HG03103 (cell line): ENCODE data around the gene LRRC4C.
"Not testable (repeated sequence)": the region's sequence is repeated elsewhere in the genome, so short reads cannot be mapped to it uniquely, and the experiment has no call there.

Source experiments
- ATAC-seq: cut with Tn5 transposase; IDR thresholded peaks from one replicate; pipeline ENCODE4 v1.9.1; 2021; ENCODE audit warnings: low read depth; ENCODE audit not compliant: unreplicated experiment

LRRC4C gene

DNA sequence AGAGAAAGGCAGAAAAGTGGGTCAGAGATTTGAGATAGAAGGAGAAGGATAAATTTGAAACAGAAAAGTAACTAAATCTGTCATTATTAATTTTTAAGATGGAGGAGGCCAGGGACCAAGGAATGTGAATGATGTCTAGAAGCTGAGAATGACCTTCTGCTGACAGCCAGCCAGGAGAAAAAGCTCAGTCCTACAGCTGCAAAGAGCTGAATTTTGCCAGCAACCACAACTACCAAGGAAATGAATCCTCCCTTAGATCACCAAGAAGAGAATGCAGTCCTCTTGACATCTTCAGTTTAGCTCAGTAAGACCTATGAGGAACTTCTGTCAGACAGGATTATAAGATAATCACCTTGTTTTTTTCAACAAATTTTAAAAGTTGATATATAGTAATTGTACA lies 538.2 kb downstream of the LRRC4C start:
- ATAC-seq, result no peak

GRCh38 chr11:40910774-40911173 lies 548.7 kb downstream of the LRRC4C start:
- not testable (repeated sequence) for ATAC-seq

- no peak for ATAC-seq
Observed at GRCh38 chr11:40894501-40894900, 565.0 kb downstream of the LRRC4C start.

- ATAC-seq, result no peak
Observed at GRCh38 chr11:40885250-40885954, 574.0 kb downstream of the LRRC4C start.

- ATAC-seq, result no peak
Observed at GRCh38 chr11:40882301-40882700, 577.2 kb downstream of the LRRC4C start.

GRCh38 chr11:40879911-40880310 lies 579.5 kb downstream of the LRRC4C start:
- ATAC-seq, result no peak

- ATAC-seq, result no peak
Observed at GRCh38 chr11:40877981-40878380, 581.5 kb downstream of the LRRC4C start.

GRCh38 chr11:40877256-40877655 lies 582.2 kb downstream of the LRRC4C start:
- ATAC-seq, result no peak

- no peak for ATAC-seq
Observed at GRCh38 chr11:40867991-40868632, 591.3 kb downstream of the LRRC4C start.

- not testable (repeated sequence) for ATAC-seq
Observed at GRCh38 chr11:40857754-40858153, 601.7 kb downstream of the LRRC4C start.

DNA sequence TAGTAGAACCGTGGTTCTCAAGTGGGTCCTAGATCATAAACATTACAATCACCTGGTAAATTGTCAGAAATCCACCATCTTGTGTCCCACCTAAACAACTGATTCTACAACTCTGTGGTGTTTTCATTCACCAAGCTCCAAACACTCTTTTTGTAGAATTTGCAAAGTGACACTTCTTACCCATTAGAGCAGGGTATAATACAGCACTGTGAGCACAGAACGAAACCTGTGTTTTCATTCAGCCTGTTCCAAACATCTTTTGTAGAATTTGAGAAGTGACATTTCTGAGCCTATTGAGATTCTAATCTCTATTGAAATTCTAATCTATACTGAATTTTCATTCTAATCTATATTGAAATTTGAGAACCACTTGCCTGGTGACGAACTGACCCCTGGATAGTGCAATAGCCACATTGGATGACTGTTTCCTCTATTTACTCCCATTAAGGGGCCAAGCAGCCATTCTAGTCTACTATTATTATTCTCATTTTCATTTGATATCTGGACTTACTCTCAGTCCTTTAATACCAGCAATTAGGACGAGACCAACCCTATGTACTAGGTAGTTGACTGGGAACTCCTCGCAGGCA lies 616.6 kb downstream of the LRRC4C start:
- no peak for ATAC-seq

DNA sequence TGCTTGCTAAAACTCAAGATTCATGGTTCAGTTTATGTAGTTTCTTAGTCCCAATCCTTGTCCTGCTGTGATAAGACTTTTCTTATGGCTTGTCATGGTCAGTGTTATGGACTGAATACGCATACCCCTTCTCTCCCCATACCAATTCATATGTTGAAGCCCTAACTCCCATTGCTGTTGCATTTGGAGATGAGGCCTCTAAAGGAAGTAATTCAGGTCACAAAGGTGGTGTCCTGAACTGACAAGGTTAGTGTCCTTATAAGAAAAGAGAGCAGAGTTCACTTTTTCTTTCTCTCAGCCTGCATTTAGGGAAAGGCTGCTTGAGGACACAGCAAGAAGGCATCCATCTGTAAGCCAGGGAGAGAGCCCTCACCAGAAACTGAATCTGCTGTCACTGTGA lies 618.2 kb downstream of the LRRC4C start:
- no peak for ATAC-seq

DNA sequence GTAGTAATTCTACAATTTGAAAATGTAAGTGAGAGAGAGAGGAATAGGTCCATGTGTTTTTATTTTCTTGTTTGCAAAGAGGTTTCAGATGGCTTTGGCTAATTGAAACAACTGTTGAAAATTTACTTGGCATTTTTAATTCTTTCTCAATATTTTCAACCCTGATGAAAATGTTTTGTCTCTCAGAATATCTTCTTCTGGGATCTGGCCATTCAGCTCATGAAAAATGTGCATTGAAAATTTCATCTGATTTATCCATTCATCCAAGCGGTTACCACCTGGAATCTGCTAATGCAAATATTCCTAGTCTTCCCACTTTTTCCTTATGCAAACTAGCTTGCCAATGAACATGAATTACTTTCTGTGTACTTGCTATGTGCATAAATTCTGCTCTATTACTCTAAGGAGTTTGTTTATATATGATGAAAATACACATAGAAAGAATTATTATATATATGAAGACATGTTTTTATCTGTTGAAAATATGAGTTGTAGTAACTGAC lies 621.2 kb downstream of the LRRC4C start:
- ATAC-seq, result no peak

DNA sequence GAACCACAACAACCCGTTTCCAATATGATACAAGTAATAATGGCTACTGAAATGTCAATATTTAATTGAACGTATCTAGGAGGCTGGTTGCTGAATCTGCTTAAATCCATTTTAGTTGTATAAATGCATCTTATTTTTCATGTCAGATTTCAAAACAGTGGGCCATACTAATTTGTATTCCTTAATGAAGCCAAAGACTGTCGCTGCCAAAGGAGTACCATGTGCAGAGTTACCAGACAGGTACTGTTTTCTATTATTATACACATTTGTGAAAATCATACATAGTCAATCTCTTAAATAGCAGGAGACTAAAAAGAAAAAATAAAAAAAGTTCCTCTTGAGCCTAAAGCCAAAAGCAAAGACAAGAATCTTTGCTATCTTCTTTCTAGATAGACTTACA lies 632.3 kb downstream of the LRRC4C start:
- ATAC-seq, result no peak

DNA sequence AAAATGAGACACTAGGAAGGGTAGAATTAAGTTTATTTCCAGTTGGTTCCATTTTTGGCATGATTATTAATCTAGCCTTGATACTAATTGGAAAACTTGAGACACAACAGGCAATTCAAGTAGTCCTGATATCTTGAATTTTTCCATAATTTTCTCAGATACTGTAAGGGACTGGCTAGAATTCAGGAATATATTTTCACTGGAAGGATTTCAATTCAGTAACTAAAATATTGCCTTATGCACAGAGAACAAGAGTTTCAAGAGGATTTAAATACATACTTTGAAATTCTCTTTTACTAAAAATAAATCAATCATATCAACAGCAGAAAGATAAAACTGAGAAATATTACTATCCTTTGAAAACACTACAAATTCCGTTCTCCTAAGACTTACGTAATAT lies 632.9 kb downstream of the LRRC4C start:
- no peak for ATAC-seq

- no peak for ATAC-seq
Observed at GRCh38 chr11:40825201-40825834, 634.1 kb downstream of the LRRC4C start.

DNA sequence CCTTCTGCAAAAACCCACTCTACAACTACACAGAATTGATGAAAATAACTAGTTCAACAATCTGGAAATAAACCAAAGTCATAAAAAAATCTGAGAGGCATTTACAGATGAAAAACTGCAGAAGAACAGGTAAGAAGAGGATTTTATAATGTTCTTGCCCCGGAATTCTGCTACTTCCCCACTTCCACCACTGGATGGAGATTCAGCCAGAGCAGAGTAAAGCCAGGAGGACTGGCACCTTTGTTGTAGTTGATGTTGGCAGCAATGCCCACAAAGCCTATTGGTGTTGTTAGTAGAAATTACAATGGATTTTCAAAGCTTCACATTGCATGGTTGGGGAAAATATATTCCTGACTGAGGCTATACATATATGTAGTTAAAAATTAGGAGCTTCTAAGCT lies 640.2 kb downstream of the LRRC4C start:
- ATAC-seq, result no peak

DNA sequence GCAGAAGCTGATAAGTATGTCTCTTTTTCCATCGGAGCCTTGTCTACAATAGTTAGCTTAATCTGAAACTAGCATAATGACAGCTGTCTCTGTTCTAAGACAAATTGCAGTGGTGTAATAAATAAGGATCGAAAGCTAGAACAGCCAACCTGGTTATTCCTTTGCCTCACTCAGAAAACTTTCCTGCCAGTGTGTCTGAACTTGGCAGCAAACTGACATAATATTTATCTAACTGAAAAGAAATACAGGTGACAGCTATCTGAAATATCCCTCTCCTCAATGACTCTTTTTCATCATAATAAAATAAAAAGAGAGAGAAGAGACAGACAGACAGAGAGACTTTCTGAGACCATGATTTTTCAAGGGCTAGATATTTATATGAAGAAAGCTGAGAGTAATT lies 642.5 kb downstream of the LRRC4C start:
- no peak for ATAC-seq

DNA sequence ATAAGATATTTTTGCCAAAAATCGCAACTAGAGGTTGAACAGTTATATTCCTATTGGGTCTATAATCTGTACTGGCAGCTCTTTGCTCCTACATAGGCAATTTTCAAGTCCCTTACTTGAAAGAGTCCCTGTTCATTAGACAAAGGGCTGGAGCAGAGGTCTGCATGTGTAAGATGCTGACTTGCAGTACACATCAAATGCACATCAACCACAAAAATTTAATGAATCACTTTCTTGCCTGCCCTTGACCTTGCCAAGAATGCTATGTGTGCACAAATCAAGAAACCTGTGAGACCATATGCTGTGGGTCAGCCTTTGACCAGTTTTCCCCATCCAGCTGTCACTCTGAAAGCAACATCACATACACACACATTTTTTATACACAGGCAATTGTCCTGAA lies 661.5 kb downstream of the LRRC4C start:
- no peak for ATAC-seq

DNA sequence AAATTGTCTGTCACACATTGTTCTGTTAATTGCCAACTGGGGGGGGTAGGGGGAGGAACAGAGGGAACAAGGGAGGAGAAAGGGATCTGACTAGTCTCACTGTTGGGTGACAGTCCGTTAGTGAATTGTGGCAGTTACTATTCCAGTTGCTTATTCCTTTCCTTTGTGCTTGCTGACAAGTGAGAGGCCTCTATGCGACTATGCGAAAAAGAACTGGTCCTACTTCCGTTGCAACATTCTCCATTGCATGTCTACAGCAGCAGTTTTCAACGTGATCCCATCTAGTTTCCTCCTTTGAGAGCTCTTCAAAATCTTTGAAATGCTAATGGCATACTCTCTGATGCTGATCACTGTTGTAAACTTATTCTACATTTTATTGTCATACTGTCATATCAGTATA lies 672.2 kb downstream of the LRRC4C start:
- ATAC-seq, result no peak

- ATAC-seq, result no peak
Observed at GRCh38 chr11:40763046-40763445, 696.4 kb downstream of the LRRC4C start.
